Measurements from ENCODE around the gene GPR84. TPM values are rescaled to one million over a fixed set of nuclear protein-coding genes. Genes with fewer than 3 reads are reported as not detected.

The GPR84 gene
- polyA plus RNA-seq, 1 of the 3 experiments (the other 2 are of a cell fraction) = 0.03 TPM

DNA sequence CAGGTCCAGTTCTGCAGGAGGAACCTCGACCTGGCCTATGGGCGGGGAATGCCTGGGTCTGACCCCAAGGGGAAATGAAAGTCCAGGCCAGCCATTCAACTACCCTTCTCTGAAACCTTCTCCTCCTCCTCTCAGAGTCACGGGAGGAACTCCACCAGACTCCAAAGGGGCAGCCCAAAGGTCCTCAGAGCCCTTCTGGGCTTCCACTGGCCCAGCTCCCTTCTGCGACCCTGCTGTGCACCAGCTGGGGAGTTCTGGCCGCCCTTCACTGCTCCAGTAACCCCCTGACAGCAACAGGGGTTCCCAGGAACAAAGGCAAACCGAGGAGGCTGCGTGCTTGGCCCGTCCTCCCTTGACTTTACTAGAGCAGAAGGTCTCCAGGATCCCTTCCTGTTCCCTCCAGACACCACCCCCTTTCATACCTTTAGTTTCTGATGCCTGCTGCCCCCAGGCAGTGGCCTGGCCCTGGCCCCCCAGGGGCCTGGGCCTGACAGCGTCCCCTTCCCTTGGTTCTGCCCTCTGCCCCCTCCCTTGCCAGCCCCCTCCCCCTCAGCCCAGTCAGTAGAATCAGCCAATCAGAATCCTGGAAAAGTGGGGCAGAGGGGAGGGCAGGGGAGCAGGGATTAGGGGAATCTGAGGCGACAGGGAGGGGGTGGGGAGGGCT is 21.1 kb upstream of the GPR84 start:
- Histone ChIP-seq H2AFZ (ENCODE audit: low read depth) (no peak overlapping the region), H3K36me3 (replicated peaks in 1 of 2; ENCODE audit: control insufficient read depth in 1 of 2, insufficient read depth in 2 of 2, low read length in 1 of 2) (no peaks in the 10 kb centered on the region), H3K79me2 (ENCODE audit: insufficient read depth) (no peaks in the 10 kb centered on the region), H3K27me3 (ENCODE audit: insufficient read depth) (no peaks in the 10 kb centered on the region), H3K9me2 (no peaks in the 10 kb centered on the region), H3K9ac (no peak overlapping the region), H3K4me3 (ENCODE audit: low read depth in 2 of 2, low read length in 1 of 2) (no peak overlapping the region), H3K4me2 (no peak overlapping the region), H3K9me3 (no peaks in the 10 kb centered on the region), H4K20me1 (ENCODE audit: insufficient read depth) (no peaks in the 10 kb centered on the region), H3F3A (replicated peaks; ENCODE audit: insufficient read depth) (peaks cover 9% of the 10 kb centered on the region), H3K4me1 (ENCODE audit: control insufficient read depth in 1 of 2, insufficient read depth in 2 of 2, low read depth in 1 of 2, low read length in 1 of 2) (peaks cover 0 to 36% of the 10 kb centered on the region in 2 experiments; a peak in 1 of 4 replicates), H3K27ac (ENCODE audit: low read depth in 2 of 2, low read length in 1 of 2) (peak overlapping the region in 1 of 2 experiments; percentile 12; a peak in 1 of 4 replicates)
- peak; percentile 78 for DNase-seq
- WGBS (ENCODE audit: low lambda C conversion rate) = 67% methylated on average over 10 of the region's 10 CpGs
- CTCF ChIA-PET = interaction anchor here (1.1 to 11.1 kb wide), 11 partner anchors 13 to 400 kb away, joined by 3 to 118 read pairs (median 7); partner anchors contain the start of gene HOXC10
- TF ChIP-seq CHD2 (IDR thresholded peaks at IDR 0.05; ENCODE audit: low read length, partially characterized antibody) = peak; percentile 9
- TF ChIP-seq, protein P1, sequence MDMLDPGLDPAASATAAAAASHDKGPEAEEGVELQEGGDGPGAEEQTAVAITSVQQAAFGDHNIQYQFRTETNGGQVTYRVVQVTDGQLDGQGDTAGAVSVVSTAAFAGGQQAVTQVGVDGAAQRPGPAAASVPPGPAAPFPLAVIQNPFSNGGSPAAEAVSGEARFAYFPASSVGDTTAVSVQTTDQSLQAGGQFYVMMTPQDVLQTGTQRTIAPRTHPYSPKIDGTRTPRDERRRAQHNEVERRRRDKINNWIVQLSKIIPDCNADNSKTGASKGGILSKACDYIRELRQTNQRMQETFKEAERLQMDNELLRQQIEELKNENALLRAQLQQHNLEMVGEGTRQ (IDR thresholded peaks at IDR 0.05; ENCODE audit: borderline replicate concordance, low read depth, low read length) = no peak
- TF ChIP-seq FOSL2 (IDR thresholded peaks at IDR 0.05; ENCODE audit: borderline replicate concordance, low read depth) = no peak
- no peak for TF ChIP-seq NRF1 (IDR thresholded peaks at IDR 0.05; ENCODE audit: low read depth, low read length)
- TF ChIP-seq, protein P2, sequence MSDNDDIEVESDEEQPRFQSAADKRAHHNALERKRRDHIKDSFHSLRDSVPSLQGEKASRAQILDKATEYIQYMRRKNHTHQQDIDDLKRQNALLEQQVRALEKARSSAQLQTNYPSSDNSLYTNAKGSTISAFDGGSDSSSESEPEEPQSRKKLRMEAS (IDR thresholded peaks at IDR 0.05; ENCODE audit: low read depth) = no peak
- POLR2A ChIA-PET = no interaction called here

DNA sequence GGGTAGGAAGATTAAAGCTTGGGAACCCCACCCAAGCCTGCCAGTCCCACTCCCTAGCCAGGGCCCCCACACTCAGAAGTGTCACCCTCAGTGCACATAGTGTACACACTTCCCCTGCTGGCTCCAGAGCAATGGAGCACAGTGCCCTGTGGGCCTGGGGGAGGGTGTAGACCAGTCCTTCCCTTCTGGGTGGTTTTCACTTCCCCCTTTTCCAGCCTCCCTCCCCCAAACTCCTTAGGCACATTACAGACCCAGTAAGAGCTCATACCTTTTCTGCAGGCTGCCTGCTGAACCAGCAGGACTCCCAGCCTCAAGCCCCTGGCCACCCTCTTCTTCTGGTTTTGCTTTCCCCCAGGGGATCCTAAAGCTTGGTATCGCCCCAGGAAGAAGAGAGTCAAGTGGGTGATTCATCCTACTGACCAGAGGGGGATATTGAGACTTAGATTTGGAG is 20.3 kb upstream of the GPR84 start, which contains the start of gene ZNF385A:
Gene ZNF385A, minus strand, starts transcription at position 143 of the 451 bp plus-strand sequence. CDS start 219 bp downstream, outside the sequence.
- Histone ChIP-seq H3K36me3 (replicated peaks in 1 of 2; ENCODE audit: control insufficient read depth in 1 of 2, insufficient read depth in 2 of 2, low read length in 1 of 2) (no peaks in the 10 kb centered on the region), H3K4me1 (ENCODE audit: control insufficient read depth in 1 of 2, insufficient read depth in 2 of 2, low read depth in 1 of 2, low read length in 1 of 2) (peaks cover 0 to 39% of the 10 kb centered on the region in 2 experiments; a peak in 1 of 4 replicates), H3K9me2 (no peaks in the 10 kb centered on the region), H3K27ac (ENCODE audit: low read depth in 2 of 2, low read length in 1 of 2) (peak within 1 kb of the TSS in 1 of 2 experiments; percentile 12; a peak in 1 of 4 replicates), H3K79me2 (ENCODE audit: insufficient read depth) (no peaks in the 10 kb centered on the region), H3F3A (replicated peaks; ENCODE audit: insufficient read depth) (peaks cover 9% of the 10 kb centered on the region), H4K20me1 (ENCODE audit: insufficient read depth) (no peaks in the 10 kb centered on the region), H3K27me3 (ENCODE audit: insufficient read depth) (no peaks in the 10 kb centered on the region), H3K4me3 (ENCODE audit: low read depth in 2 of 2, low read length in 1 of 2) (no peak within 1 kb of the TSS), H3K9ac (no peak within 1 kb of the TSS), H3K9me3 (no peaks in the 10 kb centered on the region), H3K4me2 (no peak within 1 kb of the TSS), H2AFZ (ENCODE audit: low read depth) (no peak within 1 kb of the TSS)
- TF ChIP-seq, protein P3, sequence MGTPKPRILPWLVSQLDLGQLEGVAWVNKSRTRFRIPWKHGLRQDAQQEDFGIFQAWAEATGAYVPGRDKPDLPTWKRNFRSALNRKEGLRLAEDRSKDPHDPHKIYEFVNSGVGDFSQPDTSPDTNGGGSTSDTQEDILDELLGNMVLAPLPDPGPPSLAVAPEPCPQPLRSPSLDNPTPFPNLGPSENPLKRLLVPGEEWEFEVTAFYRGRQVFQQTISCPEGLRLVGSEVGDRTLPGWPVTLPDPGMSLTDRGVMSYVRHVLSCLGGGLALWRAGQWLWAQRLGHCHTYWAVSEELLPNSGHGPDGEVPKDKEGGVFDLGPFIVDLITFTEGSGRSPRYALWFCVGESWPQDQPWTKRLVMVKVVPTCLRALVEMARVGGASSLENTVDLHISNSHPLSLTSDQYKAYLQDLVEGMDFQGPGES (IDR thresholded peaks at IDR 0.05; ENCODE audit: low read depth, low read length) = no peak
- TF ChIP-seq JUND (IDR thresholded peaks at IDR 0.05) = no peak
- no peak for TF ChIP-seq GATA2 (CRISPR knock-in tag; IDR thresholded peaks at IDR 0.05)
- POLR2A ChIA-PET = no interaction called here
- 80% methylated on average over 1 of the region's 1 CpG for WGBS (ENCODE audit: low lambda C conversion rate)
- CTCF ChIA-PET = interaction anchor here (0.8 to 11.1 kb wide), 14 partner anchors 12 to 400 kb away, joined by 3 to 118 read pairs (median 4); partner anchors contain the start of genes COPZ1 and HOXC10
- DNase-seq = no peak
